Nephron progenitor cell (in vitro differentiated cells): ENCODE data around the gene CD96.

Source experiments
- DNase-seq: peaks from one replicate; pipeline ENCODE4 v3.0.0; 2021
- H3K27ac Mint-ChIP-seq: 2 replicates; pipeline ENCODE4 v1.8.0; 2021; ENCODE audit warnings: mild to moderate bottlenecking, moderate library complexity, mixed read lengths
- H3K27me3 Mint-ChIP-seq: 2 replicates; pipeline ENCODE4 v1.8.0; 2021; ENCODE audit warnings: mild to moderate bottlenecking, low read depth, mixed read lengths; ENCODE audit not compliant: poor library complexity
- H3K36me3 Mint-ChIP-seq: 2 replicates; pipeline ENCODE4 v1.8.0; 2021; ENCODE audit warnings: low read depth, mixed read lengths
- H3K4me1 Mint-ChIP-seq: 2 replicates; pipeline ENCODE4 v1.8.0; 2021; ENCODE audit warnings: mixed read lengths
- H3K4me3 Mint-ChIP-seq: 2 replicates; pipeline ENCODE4 v1.8.0; 2021; ENCODE audit warnings: mild to moderate bottlenecking, moderate library complexity, mixed read lengths
- H3K9me3 Mint-ChIP-seq: 2 replicates; pipeline ENCODE4 v1.8.0; 2021; ENCODE audit warnings: mild to moderate bottlenecking, moderate library complexity, mixed read lengths
- CTCF ChIP-seq: fragments of 200-600 bp; sonication (generic); IDR thresholded peaks from 2 replicates; pipeline ENCODE4 v1.5.0; 2021; ENCODE audit warnings: antibody characterized with exemption

The CD96 gene

GRCh38 chr3:111595232-111595631 lies 53.2 kb downstream of the CD96 start, which contains the start of gene ZBED2:
ZBED2 (minus strand) TSS chr3:111595346; CDS start chr3:111594201, 1,145 bp downstream.
- peak within 1 kb of the TSS; percentile 27 for H3K27ac Mint-ChIP-seq
- no peak within 1 kb of the TSS for H3K4me3 Mint-ChIP-seq
- no peak for TF ChIP-seq CTCF
- H3K36me3 Mint-ChIP-seq = no peaks in the 10 kb centered on the region
- H3K27me3 Mint-ChIP-seq = peaks cover 4% of the 10 kb centered on the region
- no peak for DNase-seq
- H3K9me3 Mint-ChIP-seq = no peaks in the 10 kb centered on the region
- H3K4me1 Mint-ChIP-seq = peaks cover 6% of the 10 kb centered on the region

- no peak for TF ChIP-seq CTCF
- peaks cover 11% of the 10 kb centered on the region for H3K4me1 Mint-ChIP-seq
- H3K27ac Mint-ChIP-seq = no peak overlapping the region
- no peak for DNase-seq
- peaks cover 4% of the 10 kb centered on the region for H3K27me3 Mint-ChIP-seq
- H3K36me3 Mint-ChIP-seq = no peaks in the 10 kb centered on the region
- H3K9me3 Mint-ChIP-seq = no peaks in the 10 kb centered on the region
- no peak overlapping the region for H3K4me3 Mint-ChIP-seq
Measured at GRCh38 chr3:111596328-111596727, 54.3 kb downstream of the CD96 start.

GRCh38 chr3:111598139-111598538 lies 56.1 kb downstream of the CD96 start:
- Mint-ChIP-seq H3K4me3 (no peak overlapping the region), H3K4me1 (peaks cover 11% of the 10 kb centered on the region), H3K27ac (no peak overlapping the region), H3K9me3 (no peaks in the 10 kb centered on the region), H3K36me3 (no peaks in the 10 kb centered on the region), H3K27me3 (peaks cover 4% of the 10 kb centered on the region)
- TF ChIP-seq CTCF = no peak
- DNase-seq = no peak

- Mint-ChIP-seq H3K27me3 (peaks cover 2% of the 10 kb centered on the region), H3K9me3 (no peaks in the 10 kb centered on the region), H3K4me3 (no peak overlapping the region), H3K27ac (no peak overlapping the region), H3K4me1 (peaks cover 11% of the 10 kb centered on the region), H3K36me3 (no peaks in the 10 kb centered on the region)
- TF ChIP-seq CTCF = no peak
- DNase-seq = no peak
Measured at GRCh38 chr3:111598552-111598951, 56.6 kb downstream of the CD96 start.

- no peaks in the 10 kb centered on the region for H3K27me3 Mint-ChIP-seq
- no peak for TF ChIP-seq CTCF
- H3K4me1 Mint-ChIP-seq = peaks cover 5% of the 10 kb centered on the region
- no peaks in the 10 kb centered on the region for H3K9me3 Mint-ChIP-seq
- H3K36me3 Mint-ChIP-seq = no peaks in the 10 kb centered on the region
- DNase-seq = no peak
- H3K4me3 Mint-ChIP-seq = no peak overlapping the region
- H3K27ac Mint-ChIP-seq = no peak overlapping the region
Measured at GRCh38 chr3:111601810-111602209, 59.8 kb downstream of the CD96 start.

- H3K9me3 Mint-ChIP-seq = no peaks in the 10 kb centered on the region
- no peaks in the 10 kb centered on the region for H3K36me3 Mint-ChIP-seq
- no peaks in the 10 kb centered on the region for H3K27me3 Mint-ChIP-seq
- H3K4me1 Mint-ChIP-seq = peaks cover 5% of the 10 kb centered on the region
- H3K4me3 Mint-ChIP-seq = no peak overlapping the region
- H3K27ac Mint-ChIP-seq = no peak overlapping the region
- no peak for TF ChIP-seq CTCF
- DNase-seq = no peak
Measured at GRCh38 chr3:111603679-111604078, 61.7 kb downstream of the CD96 start.
